HepG2 (cell line): ENCODE data around the gene CIDEA. TPM values are rescaled to one million over a fixed set of nuclear protein-coding genes. Genes with fewer than 3 reads are reported as not detected.

Experiments used
- ATAC-seq: fragments of 200-7000 bp; cut with Tn5 transposase; 3 replicates; pipeline ENCODE4 v1.9.1; 2020; ENCODE audit warnings: mild to moderate bottlenecking, moderate library complexity
- BruUV-seq: library from RNA; stranded (reverse); fragments of 400-500 nt; replicated peaks from 2 replicates; lab custom pipeline; 2021; lab: Mats Ljungman, UMichigan
- CTCF ChIA-PET: fragments of 300-600 bp; formaldehyde crosslinking; extraction: SDS; loops from one replicate; lab custom pipeline; 2021; ENCODE audit warnings: low total read pairs, inconsistent platforms, low intra/inter-chr PET ratio; lab: Yijun Ruan, JAX
- POLR2A ChIA-PET: fragments of 350-600 bp; sonication (Branson Sonifier 250); formaldehyde crosslinking; loops from one replicate; lab custom pipeline; 2020; ENCODE audit warnings: antibody characterized with exemption, inconsistent platforms; lab: Yijun Ruan, JAX
- DNase-seq: peaks from one replicate; pipeline ENCODE4 v3.0.0-alpha.2; 2015; ENCODE audit warnings: low spot score
- FAIRE-seq: peaks from 3 replicates; lab custom pipeline; 2011; peaks lifted over from hg19 to GRCh38; lab: Jason Lieb, UNC
- H2AFZ ChIP-seq: one replicate; pipeline ENCODE4 v1.6.1; 2011; ENCODE audit warnings: low read length, inconsistent platforms
- H3K27ac ChIP-seq: fragments of 300-600 bp; 3 replicates; pipeline ENCODE4 v1.8.0; 2011; ENCODE audit warnings: mixed run types, mild to moderate bottlenecking, mixed read lengths, low read length, inconsistent platforms; ENCODE audit not compliant: insufficient read depth; ENCODE audit errors: extremely low read length
- H3K27me3 ChIP-seq, 2 experiments: fragments of 200-600 bp in 1 of 2; 2 replicates in 1 of 2; 3 replicates in 1 of 2; pipeline versions ENCODE4 v1.6.0 to v1.8.0; 2011; ENCODE audit warnings: low read length in 2 of 2, mild to moderate bottlenecking in 2 of 2, moderate library complexity in 2 of 2, inconsistent platforms in 1 of 2; ENCODE audit not compliant: insufficient read depth in 2 of 2, control insufficient read depth in 1 of 2
- H3K36me3 ChIP-seq, 2 experiments: fragments of 200-600 bp in 1 of 2; replicated peaks in 1 of 2; 2 replicates in 1 of 2; 3 replicates in 1 of 2; pipeline versions ENCODE4 v1.5.1 to v1.8.0; 2011; ENCODE audit warnings: low read length in 2 of 2, inconsistent platforms in 1 of 2; ENCODE audit not compliant: insufficient read depth in 2 of 2, control insufficient read depth in 1 of 2
- H3K4me1 ChIP-seq: 2 replicates; pipeline ENCODE4 v1.5.1; 2012; ENCODE audit warnings: low read length, inconsistent platforms; ENCODE audit not compliant: insufficient read depth
- H3K4me2 ChIP-seq: 2 replicates; pipeline ENCODE4 v1.6.0; 2011; ENCODE audit warnings: low read depth, low read length, inconsistent platforms
- H3K4me3 ChIP-seq, 3 experiments: fragments of 200-600 bp in 1 of 3; sonication (generic), shearing (Covaris generic) in 1 of 3; replicated peaks in 1 of 3; 2 replicates each; pipeline ENCODE4 v1.5.1; 2011 to 2016; ENCODE audit warnings: low read length in 3 of 3, inconsistent platforms in 2 of 3, low read depth in 2 of 3, mild to moderate bottlenecking in 2 of 3, control low read depth in 1 of 3, mixed read lengths in 1 of 3; ENCODE audit not compliant: insufficient read depth in 1 of 3
- H3K79me2 ChIP-seq: one replicate; pipeline ENCODE4 v1.6.1; 2011; ENCODE audit warnings: low read length, inconsistent platforms; ENCODE audit not compliant: insufficient read depth
- H3K9ac ChIP-seq: 2 replicates; pipeline ENCODE4 v1.6.0; 2011; ENCODE audit warnings: mild to moderate bottlenecking, low read depth, low read length, inconsistent platforms; ENCODE audit not compliant: insufficient read depth
- H3K9me3 ChIP-seq: 2 replicates; pipeline ENCODE4 v1.5.1; 2012; ENCODE audit warnings: mild to moderate bottlenecking, low read length
- H4K20me1 ChIP-seq: 2 replicates; pipeline ENCODE4 v1.6.0; 2011; ENCODE audit warnings: inconsistent platforms, mild to moderate bottlenecking, low read length, moderate library complexity; ENCODE audit not compliant: insufficient read depth
- ATF1 ChIP-seq: IDR thresholded peaks from 2 replicates; pipeline ENCODE4 v1.6.1; 2016; ENCODE audit warnings: mild to moderate bottlenecking, control low read depth
- ATRX ChIP-seq: sonication (generic); formaldehyde crosslinking; IDR thresholded peaks from 2 replicates; pipeline ENCODE4 v1.4.0; 2020; ENCODE audit warnings: missing genetic modification reagents, borderline replicate concordance
- PRPF4 ChIP-seq: fragments of 200-400 bp; formaldehyde crosslinking; IDR thresholded peaks from 2 replicates; pipeline ENCODE4 v1.6.1; 2016; ENCODE audit warnings: low read length, low read depth; ENCODE audit not compliant: poor library complexity, severe bottlenecking
- SP5 ChIP-seq: IDR thresholded peaks from 2 replicates; pipeline ENCODE4 v1.6.1; 2016; ENCODE audit warnings: low read depth, borderline replicate concordance
- ZBTB7A ChIP-seq: sonication (generic); formaldehyde crosslinking; IDR thresholded peaks from 2 replicates; pipeline ENCODE4 v1.8.0; 2022; ENCODE audit warnings: mild to moderate bottlenecking, missing genetic modification reagents
- ZNF563 ChIP-seq: sonication (generic); formaldehyde crosslinking; IDR thresholded peaks from 2 replicates; pipeline ENCODE4 v1.8.0; 2022; ENCODE audit warnings: mild to moderate bottlenecking, moderate library complexity, missing genetic modification reagents
- ZNF747 ChIP-seq: sonication (generic); formaldehyde crosslinking; IDR thresholded peaks from 2 replicates; pipeline ENCODE4 v1.8.1; 2023; ENCODE audit warnings: missing genetic modification reagents, mild to moderate bottlenecking, borderline replicate concordance
- WGBS: methylation state at CpG from one replicate; pipeline ENCODE4 v1.1.6; 2017; ENCODE audit warnings: low lambda C conversion rate; 5-methylcytosine and 5-hydroxymethylcytosine counted together
- in situ Hi-C: cut with HindIII; loops from 2 replicates; pipeline ENCODE4 v1.10.0; 2017; ENCODE audit warnings: low pct_unique_long_range_greater_than_20kb; ENCODE audit not compliant: extremely low pct_ligation_motif_present
- intact Hi-C: fragments of 100-400 bp; cut with micrococcal nuclease; formaldehyde crosslinking; loops from one replicate; pipeline ENCODE4 v1.10.0; 2022; ENCODE audit not compliant: unreplicated experiment
- polyA plus RNA-seq, 8 experiments: library from polyadenylated mRNA; depleted of rRNA in 3 of 8; stranded (reverse) in 7 of 8; unstranded in 1 of 8; fragments of >200 nt; fragmentation: Illumina TruSeq in 4 of 8; extraction: Trizol in 4 of 8; gene quantifications; 2 replicates each; pipeline versions ENCODE4 v1.2.1 to v1.2.3, GENCODE V29; 2011 to 2016; ENCODE audit warnings: low read depth in 4 of 8, missing spikeins in 1 of 8, mixed read lengths in 1 of 8; ENCODE audit not compliant: insufficient read depth in 1 of 8
- total RNA-seq, 5 experiments: library from RNA; depleted of rRNA; stranded (reverse); fragments of >200 nt; fragmentation: Illumina TruSeq; extraction: Trizol; gene quantifications; 2 replicates each; pipeline ENCODE4 v1.2.3, GENCODE V29; 2016; ENCODE audit warnings: low read depth in 1 of 5
- TF ChIP-seq, protein P1 (sequence below), 2 experiments: fragments of 450-650 bp in 1 of 2; sonication (generic) in 1 of 2; formaldehyde crosslinking; IDR thresholded peaks; 2 replicates each; pipeline versions ENCODE4 v1.5.0 to v1.8.0; 2020 to 2022; ENCODE audit warnings: mild to moderate bottlenecking in 1 of 2, missing genetic modification reagents in 1 of 2

Gene CIDEA
- total and polyA plus RNA-seq, 2 of the 13 experiments (the other 11 are each of a cell fraction or from before 2014, with no cell fraction given) = not detected

DNA sequence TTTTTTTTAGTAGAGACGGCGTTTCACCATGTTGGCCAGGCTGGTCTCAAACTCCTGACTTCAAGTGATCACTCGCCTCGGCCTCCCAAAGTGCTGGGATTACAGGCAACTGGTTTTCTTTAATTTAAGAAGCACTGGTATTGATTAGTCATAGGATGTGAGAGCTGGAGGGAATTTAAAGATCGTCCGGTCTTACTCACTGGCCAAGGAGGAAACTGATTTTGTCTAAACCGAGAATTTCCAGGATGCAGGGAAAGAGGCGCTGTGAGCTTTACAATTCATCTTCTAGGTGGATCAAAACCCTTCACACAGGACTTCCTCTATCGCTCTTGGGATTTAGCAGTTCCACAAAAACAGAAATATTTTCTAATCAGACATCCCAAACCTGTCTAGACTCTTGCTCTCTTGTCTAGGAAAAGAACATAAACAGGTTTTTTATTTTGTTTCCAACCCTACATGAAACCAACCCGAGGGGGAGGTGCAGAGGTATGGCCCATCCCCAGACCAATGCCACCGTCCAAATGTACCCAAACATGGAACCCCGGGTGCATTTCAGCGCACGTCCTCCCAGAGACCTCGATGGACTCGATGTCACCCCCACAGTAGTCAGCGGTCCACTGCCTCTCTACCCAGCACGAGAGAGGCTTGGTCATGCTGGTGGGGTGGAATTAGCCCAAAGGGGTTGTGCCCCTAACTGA is 41.4 kb downstream of the CIDEA start:
- peaks cover 6% of the 10 kb centered on the region; the same call in 1 of the 2 replicates for H3K4me1 ChIP-seq
- TF ChIP-seq, protein P1, sequence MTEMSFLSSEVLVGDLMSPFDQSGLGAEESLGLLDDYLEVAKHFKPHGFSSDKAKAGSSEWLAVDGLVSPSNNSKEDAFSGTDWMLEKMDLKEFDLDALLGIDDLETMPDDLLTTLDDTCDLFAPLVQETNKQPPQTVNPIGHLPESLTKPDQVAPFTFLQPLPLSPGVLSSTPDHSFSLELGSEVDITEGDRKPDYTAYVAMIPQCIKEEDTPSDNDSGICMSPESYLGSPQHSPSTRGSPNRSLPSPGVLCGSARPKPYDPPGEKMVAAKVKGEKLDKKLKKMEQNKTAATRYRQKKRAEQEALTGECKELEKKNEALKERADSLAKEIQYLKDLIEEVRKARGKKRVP (CRISPR knock-in tag; IDR thresholded peaks at IDR 0.05) = no peak
- TF ChIP-seq ZNF747 (CRISPR knock-in tag) (no peak), ATF1 (CRISPR knock-in tag) (no peak), PRPF4 (no peak), ZNF563 (CRISPR knock-in tag) (no peak), SP5 (CRISPR knock-in tag) (no peak), ATRX (no peak), ZBTB7A (CRISPR knock-in tag) (no peak)
- TF ChIP-seq, all 625 proteins: peak for 0
- no peak overlapping the region for H3K4me2 ChIP-seq
- BruUV-seq = no TSS peak
- no peak overlapping the region for H3K9ac ChIP-seq
- no peak for DNase-seq
- FAIRE-seq = no peak
- POLR2A ChIA-PET = no interaction called here
- peaks cover 3 to 19% of the 10 kb centered on the region in 2 experiments; a peak in 2 of 5 replicates for H3K27me3 ChIP-seq
- CTCF ChIA-PET = no interaction called here
- H2AFZ ChIP-seq = no peak overlapping the region
- 60% methylated on average over 15 of the region's 18 CpGs for WGBS
- in situ Hi-C loops = no loop called here
- no peak overlapping the region for H3K4me3 ChIP-seq
- intact Hi-C loops = no loop called here
- H3K9me3 ChIP-seq = no peaks in the 10 kb centered on the region
- H4K20me1 ChIP-seq = no peaks in the 10 kb centered on the region
- H3K79me2 ChIP-seq = no peaks in the 10 kb centered on the region
- no peaks in the 10 kb centered on the region for H3K36me3 ChIP-seq
- H3K27ac ChIP-seq = no peak overlapping the region
- ATAC-seq = no peak
